ENCODE measurements around the gene SLC25A30.

DNA sequence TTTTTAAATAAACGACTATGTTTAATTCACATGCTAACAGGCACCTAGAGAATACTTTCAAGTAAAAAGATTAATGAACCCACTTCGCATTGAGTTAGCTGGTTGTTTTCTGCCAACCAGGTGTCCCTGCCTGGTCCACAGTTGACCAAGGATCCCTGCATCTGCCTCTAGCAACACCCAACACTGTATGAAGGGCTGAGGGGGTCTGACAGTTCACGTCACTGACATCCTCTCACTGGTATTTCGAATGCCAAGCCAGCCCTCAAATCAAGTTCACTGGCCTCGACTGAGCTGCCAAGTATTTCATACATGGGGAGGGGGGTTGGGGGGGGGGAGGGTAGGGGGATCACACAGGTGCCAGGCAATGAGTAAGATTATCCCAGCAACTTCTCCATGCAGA, 25.4 kb downstream of the SLC25A30 start:
- TF ChIP-seq EZH2 (IDR thresholded peaks at IDR 0.05; ENCODE audit: borderline replicate concordance, low read depth, low read length, poor library complexity, severe bottlenecking): no peak
- TF ChIP-seq, protein P1, sequence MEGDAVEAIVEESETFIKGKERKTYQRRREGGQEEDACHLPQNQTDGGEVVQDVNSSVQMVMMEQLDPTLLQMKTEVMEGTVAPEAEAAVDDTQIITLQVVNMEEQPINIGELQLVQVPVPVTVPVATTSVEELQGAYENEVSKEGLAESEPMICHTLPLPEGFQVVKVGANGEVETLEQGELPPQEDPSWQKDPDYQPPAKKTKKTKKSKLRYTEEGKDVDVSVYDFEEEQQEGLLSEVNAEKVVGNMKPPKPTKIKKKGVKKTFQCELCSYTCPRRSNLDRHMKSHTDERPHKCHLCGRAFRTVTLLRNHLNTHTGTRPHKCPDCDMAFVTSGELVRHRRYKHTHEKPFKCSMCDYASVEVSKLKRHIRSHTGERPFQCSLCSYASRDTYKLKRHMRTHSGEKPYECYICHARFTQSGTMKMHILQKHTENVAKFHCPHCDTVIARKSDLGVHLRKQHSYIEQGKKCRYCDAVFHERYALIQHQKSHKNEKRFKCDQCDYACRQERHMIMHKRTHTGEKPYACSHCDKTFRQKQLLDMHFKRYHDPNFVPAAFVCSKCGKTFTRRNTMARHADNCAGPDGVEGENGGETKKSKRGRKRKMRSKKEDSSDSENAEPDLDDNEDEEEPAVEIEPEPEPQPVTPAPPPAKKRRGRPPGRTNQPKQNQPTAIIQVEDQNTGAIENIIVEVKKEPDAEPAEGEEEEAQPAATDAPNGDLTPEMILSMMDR (conservative IDR thresholded peaks at IDR 0.05; ENCODE audit: low read depth, low read length): no peak
